Activated T-helper 2 cell treated with anti-CD3 and anti-CD28 coated beads, Interferon-gamma antibody, Interleukin-2, Interleukin-4, amounts not matched to agents 10 μg/mL and 5 μg/mL and 100 μg/mL, durations not matched to agents 14 hours and 24 hours and 36 hours (primary cell): Measurements from ENCODE around the gene NUP210. TPM values are rescaled to one million over a fixed set of nuclear protein-coding genes. Genes with fewer than 3 reads are reported as not detected.
A peak's percentile ranks its signal among the peaks of the same experiment; 100 is the strongest.
"Not testable (repeated sequence)": the region's sequence is repeated elsewhere in the genome, so short reads cannot be mapped to it uniquely, and the experiment has no call there.

ENCODE experiments used
- DNase-seq: peaks from one replicate; pipeline ENCODE4 v3.0.0; 2021; ENCODE audit warnings: low spot score
- H3K27ac Mint-ChIP-seq: one replicate; pipeline ENCODE4 v1.8.0; 2021; ENCODE audit warnings: mixed read lengths
- H3K27me3 Mint-ChIP-seq: one replicate; pipeline ENCODE4 v1.8.0; 2021; ENCODE audit warnings: low read depth, mixed read lengths
- H3K36me3 Mint-ChIP-seq: one replicate; pipeline ENCODE4 v1.8.0; 2021; ENCODE audit warnings: low read depth, mixed read lengths
- H3K4me1 Mint-ChIP-seq: one replicate; pipeline ENCODE4 v1.8.0; 2021; ENCODE audit warnings: low read depth, mixed read lengths
- H3K4me3 Mint-ChIP-seq: one replicate; pipeline ENCODE4 v1.8.0; 2021; ENCODE audit warnings: low read depth, mild to moderate bottlenecking, moderate library complexity, mixed read lengths
- H3K9me3 Mint-ChIP-seq: one replicate; pipeline ENCODE4 v1.8.0; 2021; ENCODE audit warnings: mixed read lengths
- intact Hi-C: fragments of 100-400 bp; cut with micrococcal nuclease; formaldehyde crosslinking; loops from one replicate; pipeline ENCODE4 v1.15.1; 2023
- total RNA-seq: library from RNA; stranded (reverse); gene quantifications from 2 replicates; pipeline ENCODE4 v1.2.3, GENCODE V29; 2022

Gene NUP210
- total RNA-seq, 1 donor from 2014 or later = 143 TPM

- Mint-ChIP-seq H3K4me1 (peaks cover 11% of the 10 kb centered on the region), H3K27me3 (no peaks in the 10 kb centered on the region), H3K9me3 (no peaks in the 10 kb centered on the region), H3K36me3 (no peaks in the 10 kb centered on the region), H3K27ac (peak overlapping the region; percentile 11), H3K4me3 (peak overlapping the region; percentile 86)
- DNase-seq = peak; percentile 26
- intact Hi-C loops = loop anchor here (1.0 kb wide), 2 partner anchors 106 to 360 kb away; no protein-coding TSS in a partner anchor
Measured at GRCh38 chr3:13452490-13453335, 32.6 kb upstream of the NUP210 start.

- DNase-seq = no peak
- peak overlapping the region; percentile 86 for H3K4me3 Mint-ChIP-seq
- peaks cover 11% of the 10 kb centered on the region for H3K4me1 Mint-ChIP-seq
- no peaks in the 10 kb centered on the region for H3K36me3 Mint-ChIP-seq
- intact Hi-C loops = loop anchor here (1.0 kb wide), 3 partner anchors 29 to 37 kb away; partner anchors contain the start of gene HDAC11
- peak overlapping the region; percentile 84 for H3K27ac Mint-ChIP-seq
- no peaks in the 10 kb centered on the region for H3K27me3 Mint-ChIP-seq
- H3K9me3 Mint-ChIP-seq = no peaks in the 10 kb centered on the region
Measured at GRCh38 chr3:13451301-13451673, 31.2 kb upstream of the NUP210 start.

- H3K4me3 Mint-ChIP-seq, H3K4me1 Mint-ChIP-seq, H3K9me3 Mint-ChIP-seq, H3K27me3 Mint-ChIP-seq, intact Hi-C loops, H3K36me3 Mint-ChIP-seq, H3K27ac Mint-ChIP-seq, DNase-seq: not testable (repeated sequence)
Measured at GRCh38 chr3:13442882-13443281, 22.8 kb upstream of the NUP210 start.

- no peak for DNase-seq
- intact Hi-C loops = no loop called here
- H3K27ac Mint-ChIP-seq = no peak overlapping the region
- no peaks in the 10 kb centered on the region for H3K4me1 Mint-ChIP-seq
- no peaks in the 10 kb centered on the region for H3K36me3 Mint-ChIP-seq
- no peak overlapping the region for H3K4me3 Mint-ChIP-seq
- H3K27me3 Mint-ChIP-seq = peaks cover 13% of the 10 kb centered on the region
- H3K9me3 Mint-ChIP-seq = no peaks in the 10 kb centered on the region
Measured at GRCh38 chr3:13440204-13440817, 20.2 kb upstream of the NUP210 start.

GRCh38 chr3:13436213-13436612, 16.1 kb upstream of the NUP210 start:
- H3K36me3 Mint-ChIP-seq, H3K9me3 Mint-ChIP-seq, H3K4me1 Mint-ChIP-seq, H3K27ac Mint-ChIP-seq, intact Hi-C loops, DNase-seq, H3K4me3 Mint-ChIP-seq: not testable (repeated sequence)
- H3K27me3 Mint-ChIP-seq = peaks cover 26% of the 10 kb centered on the region

- H3K36me3 Mint-ChIP-seq = no peaks in the 10 kb centered on the region
- H3K4me1 Mint-ChIP-seq = peaks cover 6% of the 10 kb centered on the region
- no peaks in the 10 kb centered on the region for H3K9me3 Mint-ChIP-seq
- H3K27me3 Mint-ChIP-seq = peaks cover 26% of the 10 kb centered on the region
- no peak overlapping the region for H3K4me3 Mint-ChIP-seq
- no peak overlapping the region for H3K27ac Mint-ChIP-seq
- intact Hi-C loops = no loop called here
- DNase-seq = no peak
Measured at GRCh38 chr3:13433912-13434311, 13.8 kb upstream of the NUP210 start.

GRCh38 chr3:13432093-13432492, 12.0 kb upstream of the NUP210 start:
- no peak overlapping the region for H3K27ac Mint-ChIP-seq
- peaks cover 25% of the 10 kb centered on the region for H3K27me3 Mint-ChIP-seq
- no peak for DNase-seq
- intact Hi-C loops = no loop called here
- no peaks in the 10 kb centered on the region for H3K36me3 Mint-ChIP-seq
- peaks cover 13% of the 10 kb centered on the region for H3K4me1 Mint-ChIP-seq
- H3K4me3 Mint-ChIP-seq = no peak overlapping the region
- H3K9me3 Mint-ChIP-seq = no peaks in the 10 kb centered on the region

GRCh38 chr3:13430411-13430875, 10.3 kb upstream of the NUP210 start:
- DNase-seq, H3K9me3 Mint-ChIP-seq, H3K4me3 Mint-ChIP-seq, intact Hi-C loops, H3K36me3 Mint-ChIP-seq, H3K27ac Mint-ChIP-seq: not testable (repeated sequence)
- Mint-ChIP-seq H3K27me3 (peaks cover 13% of the 10 kb centered on the region), H3K4me1 (peaks cover 18% of the 10 kb centered on the region)

- DNase-seq = no peak
- Mint-ChIP-seq H3K4me1 (peaks cover 25% of the 10 kb centered on the region), H3K9me3 (no peaks in the 10 kb centered on the region), H3K36me3 (no peaks in the 10 kb centered on the region), H3K27ac (no peak overlapping the region), H3K4me3 (no peak overlapping the region), H3K27me3 (peaks cover 12% of the 10 kb centered on the region)
- intact Hi-C loops = loop anchor here (10.0 kb wide), 1 partner anchor 695 kb away; the partner anchor contains the start of genes CHCHD4 and TMEM43
Measured at GRCh38 chr3:13429631-13430291, 9.6 kb upstream of the NUP210 start.

- not testable (repeated sequence) for H3K4me3 Mint-ChIP-seq, H3K27ac Mint-ChIP-seq, H3K27me3 Mint-ChIP-seq, H3K9me3 Mint-ChIP-seq, H3K36me3 Mint-ChIP-seq, DNase-seq
- H3K4me1 Mint-ChIP-seq = peaks cover 33% of the 10 kb centered on the region
- intact Hi-C loops = loop anchor here (10.0 kb wide), 1 partner anchor 696 kb away; the partner anchor contains the start of genes CHCHD4 and TMEM43
Measured at GRCh38 chr3:13428678-13429077, 8.6 kb upstream of the NUP210 start.

- H3K36me3 Mint-ChIP-seq = no peaks in the 10 kb centered on the region
Measured at GRCh38 chr3:13427662-13428603, 7.8 kb upstream of the NUP210 start.

GRCh38 chr3:13426591-13426990, 6.5 kb upstream of the NUP210 start:
- no peak for DNase-seq
- Mint-ChIP-seq H3K4me1 (peaks cover 41% of the 10 kb centered on the region), H3K9me3 (no peaks in the 10 kb centered on the region), H3K36me3 (no peaks in the 10 kb centered on the region), H3K27me3 (no peaks in the 10 kb centered on the region), H3K4me3 (no peak overlapping the region), H3K27ac (no peak overlapping the region)
- intact Hi-C loops = loop anchor here (10.0 kb wide), 1 partner anchor 698 kb away; the partner anchor contains the start of genes CHCHD4 and TMEM43

More at GRCh38 chr3:13427662-13428603, 7.8 kb upstream of the NUP210 start:
- intact Hi-C loops = loop anchor here (10.0 kb wide), 1 partner anchor 697 kb away; the partner anchor contains the start of genes CHCHD4 and TMEM43
- H3K4me3 Mint-ChIP-seq = no peak overlapping the region
- peaks cover 33% of the 10 kb centered on the region for H3K4me1 Mint-ChIP-seq
- H3K27ac Mint-ChIP-seq = peak overlapping the region; percentile 48
- no peak for DNase-seq
- no peaks in the 10 kb centered on the region for H3K27me3 Mint-ChIP-seq
- H3K9me3 Mint-ChIP-seq = no peaks in the 10 kb centered on the region
